HFF-Myc (cell line): ENCODE data around the gene SLC35B4.

Experiments used
- DNase-seq: peaks from one replicate; pipeline ENCODE4 v3.0.0-alpha.2; 2011; ENCODE audit warnings: low read depth; ENCODE audit errors: extremely low read depth
- H3K4me3 ChIP-seq: replicated peaks from 2 replicates; pipeline ENCODE4 v1.5.1; 2011; ENCODE audit warnings: low read depth, mild to moderate bottlenecking, control low read depth, low read length
- CTCF ChIP-seq: IDR thresholded peaks from 2 replicates; pipeline ENCODE4 v1.5.1; 2012; ENCODE audit warnings: mild to moderate bottlenecking, low read depth, low read length, control low read depth; ENCODE audit errors: missing control alignments

Gene SLC35B4

DNA sequence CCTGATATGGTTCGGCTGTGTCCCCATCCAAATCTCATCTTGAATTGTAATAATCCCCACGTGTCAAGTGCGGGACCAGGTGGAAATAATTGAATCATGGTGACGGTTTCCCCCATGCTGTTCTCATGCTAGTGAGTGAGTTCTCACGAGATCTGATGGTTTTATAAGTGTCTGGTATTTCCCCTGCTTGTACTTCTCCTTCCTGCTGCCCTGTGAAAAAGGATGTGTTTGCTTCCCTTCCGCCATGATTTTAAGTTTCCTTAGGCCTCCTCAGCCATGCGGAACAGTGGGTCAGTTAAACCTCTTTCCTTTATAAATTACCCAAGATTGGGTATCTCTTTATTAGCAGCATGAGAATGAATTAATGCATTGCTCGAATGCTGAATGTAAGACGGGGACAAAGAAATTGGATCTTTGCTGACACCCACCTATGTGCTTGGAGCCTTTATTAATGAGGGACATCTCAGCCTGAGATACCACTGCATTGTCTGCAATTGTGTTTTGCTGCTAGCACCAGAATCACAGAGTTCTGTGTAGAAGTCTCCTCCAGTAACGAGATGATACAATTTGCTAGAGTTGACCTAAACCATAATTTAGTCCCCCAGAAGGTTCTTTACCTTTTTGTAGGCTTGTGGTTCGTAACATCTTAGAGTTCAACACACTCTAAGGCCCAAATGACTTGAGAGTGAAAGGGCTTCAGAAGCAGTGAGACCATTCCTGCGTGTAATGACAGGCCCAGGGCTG, 28.6 kb downstream of the SLC35B4 start:
- no peak for DNase-seq
- no peak overlapping the region for H3K4me3 ChIP-seq
- TF ChIP-seq CTCF = no peak

DNA sequence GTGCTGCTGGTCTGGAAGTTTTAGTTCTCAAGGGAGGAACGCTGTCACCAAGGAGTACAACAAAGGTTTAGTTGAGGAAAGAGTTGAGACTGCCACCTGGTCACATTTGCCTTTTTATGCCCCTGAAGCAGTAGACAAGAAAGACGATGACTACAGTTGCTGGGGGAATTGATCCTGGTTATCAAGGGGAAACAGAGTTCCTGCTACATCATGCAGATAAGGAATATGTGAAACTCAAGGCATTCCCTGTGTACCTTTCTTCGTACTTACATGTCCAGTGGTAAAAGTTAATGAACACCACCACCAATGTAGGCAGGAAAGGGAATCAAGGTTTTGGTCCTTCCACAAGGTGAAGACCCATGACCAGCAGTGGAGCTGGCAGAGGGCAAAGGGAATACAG, 31.8 kb downstream of the SLC35B4 start:
- H3K4me3 ChIP-seq = no peak overlapping the region
- TF ChIP-seq CTCF = no peak
- no peak for DNase-seq

GRCh38 chr7:134284011-134284410, 32.7 kb downstream of the SLC35B4 start:
- no peak for DNase-seq
- no peak for TF ChIP-seq CTCF
- H3K4me3 ChIP-seq = no peak overlapping the region

GRCh38 chr7:134280508-134280907, 36.2 kb downstream of the SLC35B4 start:
- DNase-seq = no peak
- TF ChIP-seq CTCF = no peak

GRCh38 chr7:134279898-134280297, 36.8 kb downstream of the SLC35B4 start:
- DNase-seq = no peak
- TF ChIP-seq CTCF = no peak
- no peak overlapping the region for H3K4me3 ChIP-seq

More at GRCh38 chr7:134280508-134280907, 36.2 kb downstream of the SLC35B4 start:
- H3K4me3 ChIP-seq = no peak overlapping the region

GRCh38 chr7:134279336-134279735, 37.4 kb downstream of the SLC35B4 start:
- DNase-seq = no peak
- TF ChIP-seq CTCF = no peak
- no peak overlapping the region for H3K4me3 ChIP-seq
